ENCODE measurements around the gene IRF5.

The IRF5 gene

GRCh38 chr7:128928159-128928813, 9.4 kb upstream of the IRF5 start:
- no peak for TF ChIP-seq CTCF (conservative IDR thresholded peaks at IDR 0.05; ENCODE audit: control insufficient read depth, insufficient read depth, low read depth, low read length)
- no peak overlapping the region for H3K4me3 ChIP-seq (ENCODE audit: control insufficient read depth, low read depth, low read length)
- DNase-seq (ENCODE audit: low read depth) = no peak

- no peak for DNase-seq (ENCODE audit: low read depth)
- H3K4me3 ChIP-seq (ENCODE audit: control insufficient read depth, low read depth, low read length) = no peak overlapping the region
- no peak for TF ChIP-seq CTCF (conservative IDR thresholded peaks at IDR 0.05; ENCODE audit: control insufficient read depth, insufficient read depth, low read depth, low read length)
Measured at GRCh38 chr7:128928882-128929788, 8.6 kb upstream of the IRF5 start.

- no peak for TF ChIP-seq CTCF (conservative IDR thresholded peaks at IDR 0.05; ENCODE audit: control insufficient read depth, insufficient read depth, low read depth, low read length)
- no peak for DNase-seq (ENCODE audit: low read depth)
- no peak overlapping the region for H3K4me3 ChIP-seq (ENCODE audit: control insufficient read depth, low read depth, low read length)
Measured at GRCh38 chr7:128931190-128931798, 6.4 kb upstream of the IRF5 start.

- no peak for TF ChIP-seq CTCF (conservative IDR thresholded peaks at IDR 0.05; ENCODE audit: control insufficient read depth, insufficient read depth, low read depth, low read length)
- H3K4me3 ChIP-seq (ENCODE audit: control insufficient read depth, low read depth, low read length) = no peak overlapping the region
- DNase-seq (ENCODE audit: low read depth) = no peak
Measured at GRCh38 chr7:128931965-128932861, 5.5 kb upstream of the IRF5 start.

GRCh38 chr7:128932862-128933179, 4.9 kb upstream of the IRF5 start:
- no peak for DNase-seq (ENCODE audit: low read depth)
- no peak overlapping the region for H3K4me3 ChIP-seq (ENCODE audit: control insufficient read depth, low read depth, low read length)
- no peak for TF ChIP-seq CTCF (conservative IDR thresholded peaks at IDR 0.05; ENCODE audit: control insufficient read depth, insufficient read depth, low read depth, low read length)

Data from fibroblast of mammary gland (primary cell).